PC-3 (cell line): Measurements from ENCODE around the gene AKIRIN2.

ENCODE experiments used
- CTCF ChIP-seq: fragments of 300-600 bp; sonication (generic); conservative IDR thresholded peaks from 2 replicates; pipeline ENCODE4 v1.5.1; 2017; ENCODE audit warnings: antibody characterized with exemption, low read depth, mild to moderate bottlenecking, low read length
- EZH2 ChIP-seq: fragments of 300-600 bp; sonication (generic); IDR thresholded peaks from one replicate; pipeline ENCODE4 v1.6.1; 2017; ENCODE audit warnings: antibody characterized with exemption, mild to moderate bottlenecking, low read length; ENCODE audit not compliant: unreplicated experiment
- EZH2phosphoT487 ChIP-seq: fragments of 300-600 bp; sonication (generic); IDR thresholded peaks from 2 replicates; pipeline ENCODE4 v1.6.1; 2018; ENCODE audit warnings: mild to moderate bottlenecking, antibody characterized with exemption, low read length, borderline replicate concordance

- TF ChIP-seq CTCF (no peak), EZH2 (no peak), EZH2phosphoT487 (no peak)
These were observed 15.0 kb upstream of the AKIRIN2 start for GRCh38 chr6:87716928-87717614.
